Hepatocyte (in vitro differentiated cells): ENCODE measurements around the gene HIVEP1.

Experiments
- EZH2 ChIP-seq: fragments of 200-600 bp; sonication (generic); IDR thresholded peaks from 2 replicates; pipeline ENCODE4 v1.6.1; 2016; ENCODE audit warnings: antibody characterized with exemption, mild to moderate bottlenecking, borderline replicate concordance
- EZH2phosphoT487 ChIP-seq: fragments of 200-600 bp; sonication (generic); IDR thresholded peaks from one replicate; pipeline ENCODE4 v1.6.1; 2018; ENCODE audit warnings: antibody characterized with exemption, mild to moderate bottlenecking, low read depth, moderate library complexity; ENCODE audit not compliant: unreplicated experiment, severe bottlenecking
- TF ChIP-seq, protein P1 (sequence below): fragments of 200-600 bp; sonication (generic); IDR thresholded peaks from 2 replicates; pipeline ENCODE4 v1.5.1; 2016; ENCODE audit warnings: antibody characterized with exemption, mild to moderate bottlenecking; ENCODE audit not compliant: poor library complexity

DNA sequence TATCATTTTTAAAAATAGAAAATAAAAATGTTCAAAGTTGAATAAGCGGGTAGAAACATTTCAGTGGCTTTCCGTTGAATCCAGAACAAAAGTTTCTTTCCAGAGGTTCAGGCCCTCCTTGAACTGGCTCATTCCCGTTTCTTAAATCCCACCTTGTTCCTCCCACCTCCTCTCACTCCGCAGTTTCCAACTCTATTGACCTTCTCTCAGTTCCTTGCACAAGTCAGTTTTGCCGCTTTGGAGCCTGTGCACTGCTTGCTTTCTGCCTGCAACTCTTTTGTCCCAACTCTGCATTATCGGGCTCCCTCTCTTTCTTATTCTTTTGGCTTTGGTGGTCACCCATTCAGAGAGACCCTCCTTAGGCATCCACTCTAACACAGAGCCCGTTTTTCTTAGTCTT lies 178.1 kb downstream of the HIVEP1 start:
- TF ChIP-seq, protein P1, sequence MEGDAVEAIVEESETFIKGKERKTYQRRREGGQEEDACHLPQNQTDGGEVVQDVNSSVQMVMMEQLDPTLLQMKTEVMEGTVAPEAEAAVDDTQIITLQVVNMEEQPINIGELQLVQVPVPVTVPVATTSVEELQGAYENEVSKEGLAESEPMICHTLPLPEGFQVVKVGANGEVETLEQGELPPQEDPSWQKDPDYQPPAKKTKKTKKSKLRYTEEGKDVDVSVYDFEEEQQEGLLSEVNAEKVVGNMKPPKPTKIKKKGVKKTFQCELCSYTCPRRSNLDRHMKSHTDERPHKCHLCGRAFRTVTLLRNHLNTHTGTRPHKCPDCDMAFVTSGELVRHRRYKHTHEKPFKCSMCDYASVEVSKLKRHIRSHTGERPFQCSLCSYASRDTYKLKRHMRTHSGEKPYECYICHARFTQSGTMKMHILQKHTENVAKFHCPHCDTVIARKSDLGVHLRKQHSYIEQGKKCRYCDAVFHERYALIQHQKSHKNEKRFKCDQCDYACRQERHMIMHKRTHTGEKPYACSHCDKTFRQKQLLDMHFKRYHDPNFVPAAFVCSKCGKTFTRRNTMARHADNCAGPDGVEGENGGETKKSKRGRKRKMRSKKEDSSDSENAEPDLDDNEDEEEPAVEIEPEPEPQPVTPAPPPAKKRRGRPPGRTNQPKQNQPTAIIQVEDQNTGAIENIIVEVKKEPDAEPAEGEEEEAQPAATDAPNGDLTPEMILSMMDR, result no peak
- TF ChIP-seq EZH2 (no peak), EZH2phosphoT487 (no peak)
